H9 (cell line): ENCODE results near the gene NEK7. TPM values are rescaled to one million over a fixed set of nuclear protein-coding genes. Genes with fewer than 3 reads are reported as not detected.

Experiments
- DNase-seq: peaks from one replicate; pipeline ENCODE4 v3.0.0-alpha.2; 2017
- H2AFZ ChIP-seq: one replicate; pipeline ENCODE4 v1.6.1; 2013; ENCODE audit warnings: mild to moderate bottlenecking, low read length, control low read depth, moderate library complexity
- H2AK5ac ChIP-seq: 2 replicates; pipeline ENCODE4 v1.6.1; 2013; ENCODE audit warnings: low read length, control low read depth, mixed read lengths; ENCODE audit not compliant: insufficient read length
- H2BK120ac ChIP-seq: one replicate; pipeline ENCODE4 v1.6.1; 2013; ENCODE audit warnings: low read depth, mild to moderate bottlenecking, low read length, control low read depth, inconsistent platforms; ENCODE audit not compliant: poor library complexity, severe bottlenecking
- H2BK12ac ChIP-seq: 2 replicates; pipeline ENCODE4 v1.6.1; 2013; ENCODE audit warnings: low read length, control low read depth, mixed read lengths, low read depth; ENCODE audit not compliant: insufficient read length
- H2BK15ac ChIP-seq: 2 replicates; pipeline ENCODE4 v1.6.1; 2013; ENCODE audit warnings: low read depth, low read length, control low read depth
- H2BK20ac ChIP-seq: one replicate; pipeline ENCODE4 v1.6.1; 2013; ENCODE audit warnings: low read depth, mild to moderate bottlenecking, low read length, control low read depth, inconsistent platforms; ENCODE audit not compliant: poor library complexity, severe bottlenecking
- H2BK5ac ChIP-seq: 2 replicates; pipeline ENCODE4 v1.6.1; 2013; ENCODE audit warnings: low read length, control low read depth, mixed read lengths; ENCODE audit not compliant: insufficient read length
- H3K14ac ChIP-seq: 2 replicates; pipeline ENCODE4 v1.6.1; 2013; ENCODE audit warnings: low read length, control low read depth; ENCODE audit not compliant: insufficient read depth
- H3K18ac ChIP-seq: 2 replicates; pipeline ENCODE4 v1.6.1; 2013; ENCODE audit warnings: low read depth, mild to moderate bottlenecking, mixed read lengths, low read length, control low read depth; ENCODE audit not compliant: insufficient read length
- H3K23ac ChIP-seq: 2 replicates; pipeline ENCODE4 v1.6.1; 2013; ENCODE audit warnings: low read length, control low read depth, mixed read lengths, low read depth; ENCODE audit not compliant: insufficient read length
- H3K23me2 ChIP-seq: 2 replicates; pipeline ENCODE4 v1.6.1; 2013; ENCODE audit warnings: low read depth, mild to moderate bottlenecking, mixed read lengths, low read length, control low read depth; ENCODE audit not compliant: insufficient read length, poor library complexity, severe bottlenecking
- H3K27ac ChIP-seq: 2 replicates; pipeline ENCODE4 v1.5.1; 2013; ENCODE audit warnings: low read length, control low read depth, mixed read lengths, low read depth; ENCODE audit not compliant: insufficient read length
- H3K27me3 ChIP-seq: 2 replicates; pipeline ENCODE4 v1.6.1; 2013; ENCODE audit warnings: low read length, control low read depth, inconsistent platforms; ENCODE audit not compliant: insufficient read depth
- H3K4ac ChIP-seq: 2 replicates; pipeline ENCODE4 v1.6.1; 2013; ENCODE audit warnings: low read depth, mild to moderate bottlenecking, control low read depth, inconsistent platforms, low read length, moderate library complexity
- H3K4me1 ChIP-seq: 2 replicates; pipeline ENCODE4 v1.6.1; 2013; ENCODE audit warnings: low read length, control low read depth, inconsistent platforms; ENCODE audit not compliant: insufficient read depth
- H3K4me2 ChIP-seq: 2 replicates; pipeline ENCODE4 v1.6.1; 2013; ENCODE audit warnings: low read length, control low read depth, mixed read lengths; ENCODE audit not compliant: insufficient read length, insufficient read depth
- H3K56ac ChIP-seq: 2 replicates; pipeline ENCODE4 v1.6.1; 2013; ENCODE audit warnings: low read depth, mild to moderate bottlenecking, mixed read lengths, low read length, control low read depth; ENCODE audit not compliant: insufficient read length
- H3K79me1 ChIP-seq: 2 replicates; pipeline ENCODE4 v1.6.1; 2013; ENCODE audit warnings: low read depth, mild to moderate bottlenecking, moderate library complexity, low read length, control low read depth, inconsistent platforms; ENCODE audit not compliant: insufficient read depth, poor library complexity, severe bottlenecking
- H3K79me2 ChIP-seq: 2 replicates; pipeline ENCODE4 v1.6.1; 2013; ENCODE audit warnings: low read length, control low read depth, inconsistent platforms; ENCODE audit not compliant: insufficient read depth
- H3K9ac ChIP-seq: 2 replicates; pipeline ENCODE4 v1.6.1; 2013; ENCODE audit warnings: low read length, control low read depth, mixed read lengths; ENCODE audit not compliant: insufficient read length; ENCODE audit errors: extremely low read depth
- H3K9me3 ChIP-seq: one replicate; pipeline ENCODE4 v1.6.1; 2013; ENCODE audit warnings: low read depth, low read length, inconsistent platforms; ENCODE audit not compliant: control insufficient read depth
- H3T11ph ChIP-seq: one replicate; pipeline ENCODE4 v1.6.1; 2013; ENCODE audit warnings: mild to moderate bottlenecking, low read length, control low read depth, inconsistent platforms
- H4K20me1 ChIP-seq: one replicate; pipeline ENCODE4 v1.6.1; 2013; ENCODE audit not compliant: control insufficient read depth, insufficient read length, insufficient read depth
- H4K5ac ChIP-seq: 2 replicates; pipeline ENCODE4 v1.6.1; 2013; ENCODE audit warnings: low read depth, mild to moderate bottlenecking, mixed read lengths, low read length, control low read depth; ENCODE audit not compliant: insufficient read length
- H4K8ac ChIP-seq: replicated peaks from 2 replicates; pipeline ENCODE4 v1.6.1; 2013; ENCODE audit warnings: low read length, control low read depth, mixed read lengths, low read depth; ENCODE audit not compliant: insufficient read length
- H4K91ac ChIP-seq: 2 replicates; pipeline ENCODE4 v1.6.1; 2013; ENCODE audit warnings: low read depth, mild to moderate bottlenecking, moderate library complexity, mixed read lengths, low read length, control low read depth; ENCODE audit not compliant: insufficient read length
- H3K27ac Mint-ChIP-seq, 3 experiments: 2 replicates in 2 of 3; 3 replicates in 1 of 3; pipeline ENCODE4 v1.8.0; 2020 to 2021; ENCODE audit warnings: mixed read lengths in 3 of 3, mild to moderate bottlenecking in 1 of 3, moderate library complexity in 1 of 3
- H3K27me3 Mint-ChIP-seq: 2 replicates; pipeline ENCODE4 v1.8.0; 2021; ENCODE audit warnings: low read depth, mild to moderate bottlenecking, moderate library complexity, mixed read lengths
- H3K36me3 Mint-ChIP-seq, 3 experiments: 2 replicates in 2 of 3; 3 replicates in 1 of 3; pipeline ENCODE4 v1.8.0; 2020 to 2021; ENCODE audit warnings: low read depth in 3 of 3, mixed read lengths in 3 of 3; ENCODE audit not compliant: insufficient read depth in 1 of 3
- H3K4me1 Mint-ChIP-seq, 2 experiments: 2 replicates each; pipeline ENCODE4 v1.8.0; 2020; ENCODE audit warnings: mixed read lengths in 2 of 2
- H3K4me3 Mint-ChIP-seq, 2 experiments: 2 replicates in 1 of 2; 3 replicates in 1 of 2; pipeline ENCODE4 v1.8.0; 2020 to 2021; ENCODE audit warnings: mild to moderate bottlenecking in 2 of 2, mixed read lengths in 2 of 2, moderate library complexity in 1 of 2
- H3K9me3 Mint-ChIP-seq, 2 experiments: 2 replicates in 1 of 2; 3 replicates in 1 of 2; pipeline ENCODE4 v1.8.0; 2020; ENCODE audit warnings: mild to moderate bottlenecking in 2 of 2, mixed read lengths in 2 of 2, moderate library complexity in 1 of 2
- CTCF ChIP-seq: fragments of 200-600 bp; sonication (generic); conservative IDR thresholded peaks from 3 replicates; pipeline ENCODE4 v1.8.0; 2021; ENCODE audit warnings: antibody characterized with exemption, mild to moderate bottlenecking
- WGBS: extraction: QIAGEN DNeasy Blood & Tissue Kit; methylation state at CpG from one replicate; pipeline ENCODE4 v1.1.7; 2013; ENCODE audit warnings: missing lambda C conversion rate, low lambda C conversion rate, mixed read lengths; ENCODE audit not compliant: insufficient read length; ENCODE audit errors: extremely low coverage; 5-methylcytosine and 5-hydroxymethylcytosine counted together
- total RNA-seq: library from RNA; stranded (reverse); gene quantifications from 2 replicates; pipeline ENCODE4 v1.2.1, GENCODE V29; 2021

NEK7 gene
- total RNA-seq, 1 experiment from 2014 or later, result 9.6 TPM

- Histone ChIP-seq H3K4me2 (no peak overlapping the region), H3K9me3 (no peaks in the 10 kb centered on the region), H2BK20ac (no peak overlapping the region), H3K4me1 (no peaks in the 10 kb centered on the region), H2AK5ac (no peak overlapping the region), H2BK5ac (no peak overlapping the region), H3K56ac (no peak overlapping the region), H2BK12ac (no peak overlapping the region), H3K23me2 (no peaks in the 10 kb centered on the region), H3K27me3 (no peaks in the 10 kb centered on the region), H4K20me1 (no peaks in the 10 kb centered on the region), H4K8ac (no peak overlapping the region), H4K5ac (no peak overlapping the region), H3K9ac (no peak overlapping the region), H3K79me1 (no peaks in the 10 kb centered on the region), H3K79me2 (no peaks in the 10 kb centered on the region), H3T11ph (no peak overlapping the region), H4K91ac (no peak overlapping the region), H3K23ac (no peak overlapping the region), H3K18ac (no peak overlapping the region), H3K27ac (no peak overlapping the region), H3K14ac (no peak overlapping the region), H3K4ac (no peak overlapping the region), H2BK120ac (no peak overlapping the region), H2AFZ (no peak overlapping the region), H2BK15ac (no peak overlapping the region)
- WGBS, result no CpG with 5 or more reads among the region's 1 CpG
- H3K4me1 Mint-ChIP-seq, result no peaks in the 10 kb centered on the region
- no peak overlapping the region for H3K4me3 Mint-ChIP-seq
- TF ChIP-seq CTCF, result no peak
- DNase-seq, result no peak
- H3K27ac Mint-ChIP-seq, result no peak overlapping the region
- no peaks in the 10 kb centered on the region for H3K36me3 Mint-ChIP-seq
- no peaks in the 10 kb centered on the region for H3K9me3 Mint-ChIP-seq
- no peaks in the 10 kb centered on the region for H3K27me3 Mint-ChIP-seq
Observed at GRCh38 chr1:198116069-198116468, 40.7 kb upstream of the NEK7 start.
